NCI-H1436 (cell line): Measurements from ENCODE around the gene SAMD13.

Experiments used
- DNase-seq: peaks from one replicate; lab custom pipeline; 2025; lab: John Stamatoyannopoulos, UW

The SAMD13 gene

DNA sequence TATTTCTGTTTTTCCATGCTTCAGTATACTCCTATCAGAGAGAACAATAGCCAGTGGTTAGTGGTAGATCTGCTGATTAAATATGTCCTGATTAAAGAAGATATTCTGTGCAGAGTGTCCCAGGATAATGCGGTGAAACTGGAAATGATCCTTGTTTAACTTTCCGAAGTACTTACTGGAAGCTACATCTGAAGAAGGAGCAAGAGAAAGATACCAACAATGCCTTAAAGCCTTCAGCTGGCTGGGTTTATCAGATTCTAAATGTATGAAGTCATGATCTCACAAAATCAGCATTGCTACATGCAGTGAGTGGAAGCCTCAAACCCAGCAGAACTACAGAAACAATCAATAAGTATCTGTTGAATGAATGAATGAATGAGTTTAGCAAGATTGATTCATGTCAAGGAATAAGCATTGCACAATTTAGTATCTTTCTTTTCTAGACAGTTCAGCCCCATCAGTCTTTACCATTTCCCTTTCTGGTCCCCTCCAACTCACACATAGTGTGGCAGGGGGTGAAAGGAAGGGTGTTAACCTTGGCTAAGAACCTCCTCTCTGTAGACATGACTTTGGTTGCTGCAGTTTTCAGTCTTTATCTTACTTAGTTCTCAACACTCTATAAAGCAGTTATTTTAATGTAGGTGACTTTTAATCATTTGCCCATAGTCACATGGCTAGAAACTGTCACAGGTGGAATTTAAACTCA lies 72.1 kb downstream of the SAMD13 start:
- DNase-seq = no peak

DNA sequence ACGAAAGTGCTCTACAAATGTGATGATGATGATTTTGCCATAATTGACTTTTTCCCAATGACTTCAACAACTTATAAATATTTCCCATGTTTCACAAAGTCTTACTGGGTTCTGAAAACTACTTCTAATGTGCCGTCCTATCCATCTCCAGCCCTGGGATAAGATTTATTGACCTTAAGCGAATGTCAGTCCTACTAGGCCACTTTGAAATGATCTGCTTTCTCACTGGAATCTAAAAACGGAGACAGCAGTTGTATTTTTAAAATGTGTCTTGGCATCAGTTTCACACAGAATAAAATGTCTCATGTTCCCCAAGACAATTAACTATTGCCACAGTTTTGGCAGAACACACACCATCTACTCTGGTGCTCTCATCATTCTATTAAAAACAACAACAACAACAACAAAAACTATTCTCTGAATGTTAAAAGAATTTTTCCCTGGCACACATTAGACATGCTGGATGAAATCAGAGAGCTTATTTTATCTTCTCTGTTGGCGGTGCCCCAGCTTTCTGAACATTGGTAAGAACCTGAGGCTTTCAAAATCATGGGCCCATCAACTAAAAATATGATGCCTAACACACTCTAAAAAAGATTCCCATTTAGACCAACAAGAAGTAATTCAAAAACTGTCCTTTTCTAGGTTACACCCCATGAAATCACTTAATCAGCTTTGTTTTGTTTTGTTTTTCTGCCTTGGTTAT lies 73.6 kb downstream of the SAMD13 start:
- no peak for DNase-seq

DNA sequence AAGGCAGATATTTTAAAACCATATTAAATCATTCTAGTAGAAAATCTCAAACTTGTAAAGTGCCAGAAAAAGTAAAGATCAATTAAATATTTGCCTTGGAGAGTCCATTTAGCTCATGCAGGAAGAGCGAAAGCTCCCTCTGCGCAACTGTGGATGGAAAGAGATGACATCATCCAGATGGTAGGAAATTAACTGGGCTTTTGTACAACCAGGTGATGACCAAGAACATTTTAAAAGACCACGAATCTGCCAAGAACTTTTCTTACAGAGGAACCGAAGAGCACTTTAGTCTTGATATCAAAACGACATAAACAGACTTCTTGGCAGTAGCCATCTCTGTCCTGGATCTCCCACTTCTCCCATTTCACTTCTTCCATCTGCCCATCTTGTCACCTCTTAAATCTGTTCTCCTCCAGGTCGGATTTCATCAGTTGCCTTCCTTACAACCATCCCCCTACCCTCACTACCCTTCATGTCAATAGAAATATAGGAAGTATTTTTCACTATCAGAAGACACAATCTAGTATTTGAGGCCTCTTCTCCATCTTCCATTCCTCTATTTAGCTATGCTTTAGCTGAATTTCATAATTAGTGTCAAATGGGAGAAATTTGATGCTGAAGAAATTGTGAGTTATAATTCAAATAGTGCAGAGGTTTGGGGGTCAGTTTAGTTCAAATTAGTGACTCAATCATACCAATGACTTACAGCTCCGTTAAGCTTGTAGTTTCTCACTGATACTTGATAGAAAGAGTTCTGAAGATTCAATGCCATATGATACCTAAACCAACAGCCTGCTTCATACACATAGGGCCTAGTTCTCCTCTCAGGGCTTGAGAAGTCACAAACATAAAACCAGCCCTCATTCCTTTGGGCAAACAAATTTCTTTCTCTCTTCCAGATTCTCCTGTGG lies 74.7 kb downstream of the SAMD13 start:
- no peak for DNase-seq

DNA sequence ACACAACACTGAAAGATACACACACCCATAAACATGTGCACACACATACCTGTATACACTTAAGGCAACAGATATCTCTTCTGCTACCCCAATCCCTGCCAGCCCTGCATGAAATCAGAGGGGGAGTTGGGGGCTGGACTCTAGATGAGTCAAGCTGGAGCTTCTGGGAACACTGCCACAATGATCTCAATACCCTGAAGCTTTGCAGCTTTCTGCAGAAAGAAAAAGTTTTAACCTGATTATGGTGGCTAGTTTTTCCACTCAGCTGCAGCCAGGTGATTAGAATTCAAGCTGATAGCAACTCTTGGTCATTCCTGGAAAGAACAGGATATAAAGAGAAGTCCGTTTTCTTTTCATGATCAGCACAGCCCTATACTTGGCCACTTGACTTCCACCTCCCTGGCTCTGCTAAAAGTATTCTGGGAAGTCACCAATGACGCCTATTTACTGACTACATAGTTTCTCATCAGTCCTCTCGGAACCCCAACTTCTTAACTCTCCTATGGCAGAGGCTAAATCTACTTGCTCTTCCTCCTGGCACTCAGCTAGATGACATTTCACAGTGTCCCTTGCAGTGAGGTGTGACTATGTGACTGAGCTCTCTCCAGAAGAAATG lies 76.1 kb downstream of the SAMD13 start:
- DNase-seq = no peak

DNA sequence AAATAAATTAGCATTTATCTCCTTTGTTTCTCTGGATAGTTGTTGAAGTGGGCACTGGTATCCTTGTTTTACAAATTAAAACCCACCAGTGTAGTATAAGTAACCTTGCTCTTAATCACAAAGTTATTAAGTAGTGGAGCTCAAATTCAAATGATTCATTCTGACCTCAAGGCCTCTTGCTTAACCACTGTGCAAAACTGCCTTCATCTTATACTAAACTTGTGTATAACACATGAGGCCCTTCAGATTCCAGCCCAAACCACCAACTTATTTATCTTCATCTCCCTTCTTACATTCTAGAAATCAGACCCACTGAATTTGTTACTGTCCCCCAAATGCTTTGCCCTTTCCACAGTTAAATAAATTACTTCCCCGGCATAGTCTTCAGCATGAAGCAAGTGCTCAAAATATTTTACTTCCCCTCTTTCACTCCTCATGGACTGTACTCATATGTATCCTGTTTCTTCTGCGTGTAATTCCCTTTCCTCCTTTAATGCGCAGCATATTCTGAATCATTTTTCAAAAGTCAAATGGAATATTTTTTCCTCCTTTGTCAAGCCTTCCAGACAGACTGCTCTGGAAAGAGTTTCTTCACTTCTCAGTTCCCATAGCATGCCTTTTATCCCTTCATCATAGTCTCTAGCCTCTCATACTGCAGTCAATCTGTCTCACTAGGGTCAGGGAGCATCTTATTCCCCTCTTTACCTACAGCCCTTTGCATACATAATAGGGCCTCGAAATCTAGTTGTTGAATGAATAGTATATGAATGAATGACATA lies 77.8 kb downstream of the SAMD13 start:
- DNase-seq = no peak

DNA sequence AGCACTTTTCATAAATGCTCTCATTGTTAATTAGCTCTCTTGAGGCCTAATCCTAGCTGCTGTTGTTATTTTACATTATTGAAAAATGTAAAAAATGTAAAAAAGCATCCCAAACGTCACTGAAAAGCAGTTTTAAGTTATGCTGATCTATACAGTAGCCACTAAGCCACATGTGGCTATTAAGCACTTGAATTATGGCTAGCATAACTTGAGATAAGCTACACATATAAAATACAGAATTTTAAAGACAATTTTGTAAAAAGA lies 78.3 kb downstream of the SAMD13 start:
- DNase-seq = no peak

DNA sequence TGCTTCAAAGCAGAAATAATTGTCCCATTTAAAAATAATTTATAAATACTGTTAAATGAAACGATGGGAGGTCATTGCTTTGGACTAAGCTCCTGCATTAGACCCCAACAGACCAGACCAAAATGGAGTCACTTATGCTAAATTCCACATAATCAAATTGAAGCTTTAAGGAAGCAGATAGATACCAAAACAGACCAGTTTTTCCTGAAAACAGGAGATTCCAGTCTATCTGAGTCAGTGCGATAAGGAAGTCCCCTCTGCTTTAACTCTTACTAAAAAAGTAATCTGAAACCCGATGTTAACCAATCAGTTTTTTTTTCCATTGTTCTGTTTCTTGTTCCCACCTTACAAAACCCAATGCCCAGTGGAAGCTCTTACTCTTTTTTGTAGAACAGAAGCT lies 80.6 kb downstream of the SAMD13 start:
- no peak for DNase-seq

DNA sequence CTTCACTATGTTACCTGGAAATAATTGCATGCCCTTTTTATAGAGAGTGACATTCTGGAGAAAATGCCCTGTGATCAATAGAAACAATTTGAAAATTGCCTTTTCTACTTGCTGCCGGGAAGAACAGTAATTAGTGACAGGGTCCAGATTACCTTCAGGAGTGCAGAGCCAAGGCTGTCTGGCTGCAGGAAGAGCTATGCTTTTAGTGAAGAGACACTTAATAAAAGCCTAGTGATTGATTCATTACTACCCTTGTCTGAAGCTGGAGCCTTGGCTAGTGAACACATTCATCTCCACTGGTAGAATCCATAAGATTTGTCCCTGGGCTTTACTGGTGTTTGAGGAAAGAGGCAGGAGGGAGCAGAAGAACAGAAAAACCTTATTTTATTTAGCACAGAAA lies 83.8 kb downstream of the SAMD13 start:
- DNase-seq = no peak

DNA sequence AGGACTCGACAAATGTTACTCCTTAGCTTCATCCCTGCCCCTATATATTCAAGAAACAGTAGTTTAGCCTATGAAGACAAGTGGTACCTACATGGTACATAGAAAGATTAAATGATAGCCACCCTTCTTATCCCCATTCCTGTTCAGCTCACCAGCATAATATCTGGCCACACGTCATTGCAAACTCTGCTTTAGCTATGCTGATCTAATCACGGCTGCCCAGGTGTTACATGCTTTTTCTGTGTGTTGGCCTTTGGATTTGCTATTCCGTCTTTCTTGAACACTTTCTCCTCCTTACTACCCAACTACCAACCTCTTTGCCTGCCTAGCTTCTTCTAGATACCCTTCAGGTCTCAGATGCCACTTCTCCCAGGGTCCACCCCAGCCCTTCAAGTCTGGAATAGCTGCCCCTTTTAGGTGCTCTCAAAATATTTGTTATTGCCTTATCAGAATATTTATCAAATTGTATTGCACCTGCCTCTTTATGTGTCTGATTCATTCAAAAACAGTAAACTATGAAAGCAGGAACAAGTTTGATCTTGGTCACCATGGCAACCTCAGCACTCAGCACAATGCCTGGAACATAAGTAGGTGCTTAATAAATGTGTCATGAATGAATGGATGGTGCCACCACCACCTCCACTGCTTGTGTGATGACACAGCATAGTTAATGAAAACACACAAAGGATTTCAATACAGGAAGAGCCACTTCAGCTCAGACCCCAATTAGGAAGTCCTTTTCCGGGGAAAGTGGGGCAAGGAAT lies 85.4 kb downstream of the SAMD13 start:
- DNase-seq = no peak

DNA sequence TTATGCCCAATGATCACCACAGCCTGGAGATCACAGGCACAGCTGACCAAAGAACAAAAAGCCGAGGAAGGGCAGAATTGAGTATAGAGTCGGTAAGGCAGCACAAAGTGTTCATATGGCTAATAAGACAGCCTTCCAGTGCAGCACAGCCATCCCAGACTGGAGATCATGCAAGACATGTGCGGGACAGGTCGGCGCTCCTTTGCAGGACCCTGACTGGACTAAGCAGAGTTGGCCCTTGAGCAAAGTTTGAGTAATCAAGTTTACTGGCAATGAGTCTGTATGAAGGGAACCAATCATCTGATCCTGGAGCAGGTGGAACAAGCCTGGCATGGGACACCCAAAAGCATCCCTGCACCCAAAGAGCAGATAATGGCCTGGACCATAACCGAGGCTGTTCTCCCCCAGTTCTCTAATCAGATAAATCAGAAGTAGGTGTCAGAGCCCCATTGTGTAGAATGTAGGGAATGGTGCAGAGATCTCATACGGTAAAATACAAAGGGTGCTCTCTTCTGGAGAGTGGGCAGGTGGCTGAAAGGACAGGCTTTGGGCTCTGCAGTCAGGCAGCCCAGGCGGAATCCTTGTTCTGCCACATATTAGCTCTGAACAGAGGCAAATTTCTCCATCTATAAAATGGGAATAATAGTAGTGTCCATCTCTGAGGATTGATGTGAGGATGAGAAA lies 86.1 kb downstream of the SAMD13 start:
- no peak for DNase-seq

DNA sequence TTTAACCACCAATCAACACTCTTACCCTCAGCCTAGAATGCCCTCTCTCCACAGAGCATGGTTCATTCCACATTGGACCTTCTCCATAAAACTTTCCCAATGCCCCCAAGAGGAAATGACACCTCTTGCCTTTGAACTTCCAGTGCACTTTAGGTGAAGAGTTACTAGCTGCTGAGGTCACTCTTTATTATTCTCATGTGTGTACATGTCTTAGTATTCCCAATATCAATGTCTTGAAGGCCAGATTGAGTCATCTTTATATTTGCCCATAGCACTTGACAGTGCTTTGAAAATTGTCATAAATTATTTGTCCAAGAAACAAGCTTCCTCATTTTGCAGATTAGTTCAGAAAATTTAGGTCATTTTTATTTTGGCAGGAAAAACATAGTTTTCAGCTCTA lies 88.7 kb downstream of the SAMD13 start:
- DNase-seq = no peak

DNA sequence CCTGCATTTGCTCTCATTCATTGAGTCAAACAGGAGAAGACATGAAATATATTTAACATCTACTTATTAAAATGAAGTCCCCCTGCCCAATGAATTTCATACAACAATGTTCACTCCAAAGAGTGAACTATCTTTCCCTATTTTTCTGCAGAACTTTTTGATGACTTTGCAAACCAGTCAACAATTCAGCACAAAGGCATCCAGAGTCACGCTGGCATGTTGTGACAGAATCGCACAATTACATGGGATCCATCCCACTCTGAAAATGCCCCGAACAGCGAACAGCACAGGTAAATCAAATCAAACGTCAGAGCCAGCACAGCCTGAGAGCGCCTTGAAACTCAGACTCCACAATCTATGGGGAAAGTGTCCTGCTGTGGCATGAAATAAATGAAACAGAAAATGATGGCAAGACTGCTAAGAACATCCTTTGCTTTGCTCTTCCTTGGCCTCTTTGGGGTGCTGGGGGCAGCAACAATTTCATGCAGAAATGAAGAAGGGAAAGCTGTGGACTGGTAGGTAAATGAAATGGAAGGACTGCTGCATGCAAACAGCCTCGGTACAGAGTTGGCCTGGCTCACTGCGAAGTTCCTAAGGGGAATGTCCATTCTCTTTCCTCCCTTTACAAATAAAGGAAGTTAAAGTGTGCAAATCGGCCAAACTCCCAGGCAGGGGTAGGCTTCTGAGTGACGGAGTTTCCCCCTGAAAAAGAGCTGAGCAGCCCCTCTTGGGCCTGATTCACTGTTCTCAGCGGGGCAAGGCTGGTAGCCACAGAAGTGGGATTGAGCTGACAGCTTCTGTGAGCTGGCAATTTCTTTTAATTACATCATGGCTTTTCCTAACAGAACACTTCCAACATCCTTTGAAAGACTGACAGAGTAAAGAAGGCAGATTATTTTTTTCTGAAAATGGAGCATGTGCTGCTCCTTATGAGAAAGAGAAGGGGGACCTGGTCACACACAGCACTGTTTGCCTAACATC lies 97.0 kb downstream of the SAMD13 start, which contains the start of gene DNASE2B:
Gene DNASE2B, plus strand, starts transcription at position 310 of the 981 bp plus-strand sequence. Its CDS starts 81 bp downstream, at position 391.
- no peak for DNase-seq
